Inflammatory macrophage (primary cell): ENCODE results near the gene DEUP1.

ENCODE experiments used
- DNase-seq, 2 donors: peaks; one replicate each; pipeline ENCODE4 v3.0.0-alpha.2; 2020 to 2022

DEUP1 gene

DNA sequence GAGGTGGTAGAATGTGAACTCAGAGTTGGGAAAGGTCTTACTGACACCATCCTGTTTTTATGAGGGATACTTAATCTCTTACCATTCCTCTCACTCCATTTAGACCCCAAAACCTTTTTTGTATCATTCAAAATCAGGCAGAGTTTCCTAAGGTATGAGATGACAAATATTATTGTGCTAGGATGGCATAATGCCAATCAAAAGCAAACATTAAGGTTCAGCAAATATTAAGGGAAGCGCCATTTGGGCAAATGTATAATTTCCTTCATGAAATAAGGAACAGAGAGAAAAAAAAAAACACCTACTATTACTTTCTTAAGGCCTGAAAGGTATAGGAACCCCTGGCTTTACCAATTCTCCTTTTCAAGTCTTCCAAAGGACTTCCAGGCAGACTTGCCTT is 150.2 kb downstream of the DEUP1 start:
- no peak for DNase-seq

DNA sequence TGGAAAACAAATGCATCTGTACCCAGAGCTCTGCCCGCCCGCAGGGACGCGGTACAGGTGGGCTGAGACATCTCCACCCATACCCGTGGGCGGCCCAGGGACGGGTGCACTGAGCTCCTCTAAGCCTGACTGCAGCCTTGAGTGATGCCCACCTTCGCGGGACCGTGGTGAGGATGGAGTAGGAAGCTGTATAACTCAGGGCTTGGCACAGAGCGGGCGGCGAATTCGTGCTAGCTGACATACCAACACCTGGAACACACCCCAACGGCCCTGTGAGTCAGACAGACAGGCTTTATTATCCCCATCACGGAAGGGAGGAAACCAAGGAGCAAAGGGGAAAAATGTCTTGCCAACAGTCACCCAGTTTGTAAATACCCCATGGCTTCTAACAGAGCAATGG is 150.7 kb downstream of the DEUP1 start:
- no peak for DNase-seq

DNA sequence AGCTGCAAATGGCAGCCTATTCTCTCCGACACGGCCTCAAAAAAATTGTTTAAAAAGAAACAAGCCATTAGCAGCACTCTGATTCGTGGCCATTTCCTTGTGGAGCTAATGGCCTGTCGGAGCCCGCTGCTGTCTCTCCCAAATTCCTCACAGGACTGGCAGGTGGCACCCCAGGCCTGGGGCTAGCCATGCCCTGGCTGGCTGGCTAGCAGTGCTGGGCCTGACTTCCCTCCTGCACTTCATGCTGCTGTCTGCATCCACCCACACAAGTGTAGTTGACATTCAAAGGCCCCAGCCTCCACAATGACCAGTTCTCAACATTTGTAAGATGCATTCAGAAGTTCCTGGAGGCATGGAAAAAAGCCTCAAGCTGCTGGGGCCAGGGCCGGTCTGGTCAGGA is 151.2 kb downstream of the DEUP1 start:
- DNase-seq = peak; percentile 57 to 87

DNA sequence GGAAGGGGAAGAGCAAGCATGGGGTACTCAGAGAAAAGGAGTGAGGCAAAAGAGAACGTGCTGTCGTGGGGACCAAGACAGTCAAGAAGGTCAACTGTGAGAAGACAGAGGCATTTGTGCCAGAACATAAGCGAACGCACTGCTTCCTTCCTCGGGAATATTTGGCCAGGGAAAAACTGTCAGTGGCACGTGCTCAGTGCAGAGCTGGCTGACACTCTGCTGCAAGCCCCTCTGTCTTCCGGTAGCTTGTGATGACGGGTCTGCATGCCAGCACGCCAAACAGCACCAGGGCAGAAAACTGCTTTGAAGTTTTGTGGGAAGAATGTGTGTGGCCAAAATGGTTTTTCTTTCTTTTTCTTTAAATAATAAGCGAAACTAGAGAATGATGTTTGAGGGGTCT is 152.0 kb downstream of the DEUP1 start:
- DNase-seq = no peak

DNA sequence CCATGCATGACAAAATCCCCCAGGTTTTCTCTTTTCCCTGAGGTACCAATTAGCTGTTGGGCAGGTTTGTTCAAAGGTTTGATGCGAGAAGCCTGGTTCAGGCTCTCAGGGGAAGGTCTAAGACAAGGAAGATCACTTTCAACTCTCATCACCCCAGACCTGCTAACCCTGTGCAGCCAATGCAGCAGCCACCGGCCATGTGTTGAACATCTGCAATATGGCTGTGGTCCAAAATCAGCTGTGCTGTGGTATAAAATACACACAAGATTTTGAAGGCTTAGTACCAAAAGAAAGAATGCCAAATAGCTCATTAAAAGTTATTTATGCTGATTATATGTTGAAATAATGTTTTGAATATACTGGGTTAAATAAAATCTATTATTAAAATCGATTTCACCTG is 154.2 kb downstream of the DEUP1 start:
- no peak for DNase-seq

DNA sequence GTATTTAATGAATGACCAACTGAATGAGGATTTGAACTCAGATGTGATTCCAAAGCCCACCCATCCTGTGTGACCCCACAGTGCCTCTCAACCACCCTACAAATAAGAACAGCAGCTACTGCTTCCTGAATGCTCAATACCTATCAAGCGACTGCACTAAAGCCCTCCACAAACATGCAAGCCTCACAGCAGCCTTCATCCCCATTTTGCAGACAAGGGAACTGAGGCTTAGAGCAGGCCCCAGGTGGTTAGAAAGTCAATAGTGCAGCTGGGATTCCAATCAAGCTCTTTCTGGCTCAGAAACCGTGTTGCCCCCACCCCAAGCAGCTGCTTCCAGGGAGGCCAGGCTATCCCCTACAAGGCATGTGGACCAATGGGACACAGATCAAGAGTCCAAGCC is 155.4 kb downstream of the DEUP1 start:
- no peak for DNase-seq

DNA sequence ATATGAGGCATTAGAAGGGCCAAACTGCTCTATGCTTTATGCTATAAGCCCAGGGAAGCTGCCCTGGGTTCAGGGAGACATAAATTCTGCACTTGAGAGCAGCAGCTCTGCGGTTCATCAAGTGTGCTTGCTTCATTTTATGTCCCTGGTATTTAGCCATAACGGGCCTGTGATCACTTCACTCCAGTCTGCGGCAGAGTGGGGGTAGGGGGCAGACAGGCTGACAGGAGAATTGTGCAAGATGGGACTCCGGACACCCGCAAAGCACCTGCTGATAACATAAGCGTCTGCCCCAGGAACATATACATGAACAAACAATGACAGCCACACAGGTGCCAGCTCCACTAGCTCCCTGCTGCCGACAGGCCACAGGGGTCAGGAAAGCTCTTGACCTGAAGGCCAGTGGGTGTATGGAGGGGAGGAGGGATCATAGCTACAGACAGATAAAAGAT is 156.5 kb downstream of the DEUP1 start:
- no peak for DNase-seq
